ENCODE data around the gene SCGN.

Gene SCGN

GRCh38 chr6:25640891-25641290 lies 11.1 kb upstream of the SCGN start:
- DNase-seq = no peak

- no peak for DNase-seq
Observed at GRCh38 chr6:25641377-25641776, 10.6 kb upstream of the SCGN start.

GRCh38 chr6:25641940-25642666 lies 9.9 kb upstream of the SCGN start:
- no peak for DNase-seq

- DNase-seq = no peak
Observed at GRCh38 chr6:25642667-25643328, 9.2 kb upstream of the SCGN start.

GRCh38 chr6:25645916-25646315 lies 6.1 kb upstream of the SCGN start:
- no peak for DNase-seq

GRCh38 chr6:25649611-25650010 lies 2.4 kb upstream of the SCGN start:
- DNase-seq = no peak

GRCh38 chr6:25655723-25656122 lies 3.7 kb downstream of the SCGN start:
- no peak for DNase-seq

GRCh38 chr6:25659633-25660368 lies 7.8 kb downstream of the SCGN start:
- DNase-seq = no peak

GRCh38 chr6:25660512-25660911 lies 8.5 kb downstream of the SCGN start:
- DNase-seq = peak; percentile 44

GRCh38 chr6:25661129-25661779 lies 9.2 kb downstream of the SCGN start:
- no peak for DNase-seq

GRCh38 chr6:25665455-25665854 lies 13.4 kb downstream of the SCGN start:
- DNase-seq = no peak

GRCh38 chr6:25669413-25669812 lies 17.4 kb downstream of the SCGN start:
- DNase-seq = no peak

GRCh38 chr6:25670208-25670607 lies 18.2 kb downstream of the SCGN start:
- DNase-seq = no peak

GRCh38 chr6:25670793-25671513 lies 18.9 kb downstream of the SCGN start:
- DNase-seq = no peak

- DNase-seq = no peak
Observed at GRCh38 chr6:25671652-25672051, 19.6 kb downstream of the SCGN start.

- DNase-seq = no peak
Observed at GRCh38 chr6:25675167-25675566, 23.2 kb downstream of the SCGN start.

GRCh38 chr6:25676775-25677174 lies 24.8 kb downstream of the SCGN start:
- no peak for DNase-seq

- DNase-seq = no peak
Observed at GRCh38 chr6:25681848-25682247, 29.8 kb downstream of the SCGN start.

- DNase-seq = peak; percentile 49
Observed at GRCh38 chr6:25682324-25682723, 30.3 kb downstream of the SCGN start.

- no peak for DNase-seq
Observed at GRCh38 chr6:25684565-25684964, 32.5 kb downstream of the SCGN start.

- DNase-seq = no peak
Observed at GRCh38 chr6:25685251-25685650, 33.2 kb downstream of the SCGN start.

- no peak for DNase-seq
Observed at GRCh38 chr6:25685896-25686295, 33.9 kb downstream of the SCGN start.

GRCh38 chr6:25686856-25687255 lies 34.8 kb downstream of the SCGN start:
- DNase-seq = no peak
